Caki2 (cell line): ENCODE results near the gene ADAM8. TPM values are rescaled to one million over a fixed set of nuclear protein-coding genes. Genes with fewer than 3 reads are reported as not detected.
A peak's percentile ranks its signal among the peaks of the same experiment; 100 is the strongest.

Experiments
- DNase-seq: peaks from one replicate; pipeline ENCODE4 v3.0.0-alpha.2; 2015; ENCODE audit warnings: low read depth
- in situ Hi-C: cut with HindIII; loops from 2 replicates; pipeline ENCODE4 v1.10.0; 2016; ENCODE audit warnings: low sequenced_read_pairs, low pct_unique_long_range_greater_than_20kb, mixed read lengths
- total RNA-seq: library from RNA; depleted of rRNA; stranded (reverse); fragments of >200 nt; shearing (Covaris generic); gene quantifications from 2 replicates; pipeline ENCODE4 v1.2.3, GENCODE V29; 2014; ENCODE audit warnings: low replicate concordance

ADAM8 gene
- total RNA-seq, 1 experiment from 2014 or later, result 2.9 TPM

DNA sequence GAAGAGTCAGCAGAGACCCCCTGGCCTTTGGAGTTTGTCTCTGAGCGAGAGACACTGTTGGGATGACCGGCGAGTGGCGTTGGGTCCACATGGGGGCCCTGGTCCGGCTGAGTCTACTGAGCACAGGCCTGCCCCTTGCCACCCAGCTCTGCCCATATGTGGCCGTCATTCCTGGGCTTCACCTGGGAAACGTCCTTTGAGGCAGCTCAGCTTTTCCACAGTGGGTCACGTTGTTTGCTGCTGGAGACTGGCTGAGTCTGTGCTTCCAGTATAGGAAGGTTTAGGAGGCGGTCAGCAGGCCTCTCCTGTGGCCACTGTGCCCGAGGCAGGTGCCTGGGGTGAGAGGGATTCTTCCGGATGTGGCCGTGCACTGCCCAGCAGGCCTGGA, 17.1 kb downstream of the ADAM8 start:
- in situ Hi-C loops, result no loop called here
- no peak for DNase-seq

- in situ Hi-C loops, result no loop called here
- DNase-seq, result peak; percentile 85
Measured at GRCh38 chr10:133258818-133259601, 17.7 kb downstream of the ADAM8 start.

DNA sequence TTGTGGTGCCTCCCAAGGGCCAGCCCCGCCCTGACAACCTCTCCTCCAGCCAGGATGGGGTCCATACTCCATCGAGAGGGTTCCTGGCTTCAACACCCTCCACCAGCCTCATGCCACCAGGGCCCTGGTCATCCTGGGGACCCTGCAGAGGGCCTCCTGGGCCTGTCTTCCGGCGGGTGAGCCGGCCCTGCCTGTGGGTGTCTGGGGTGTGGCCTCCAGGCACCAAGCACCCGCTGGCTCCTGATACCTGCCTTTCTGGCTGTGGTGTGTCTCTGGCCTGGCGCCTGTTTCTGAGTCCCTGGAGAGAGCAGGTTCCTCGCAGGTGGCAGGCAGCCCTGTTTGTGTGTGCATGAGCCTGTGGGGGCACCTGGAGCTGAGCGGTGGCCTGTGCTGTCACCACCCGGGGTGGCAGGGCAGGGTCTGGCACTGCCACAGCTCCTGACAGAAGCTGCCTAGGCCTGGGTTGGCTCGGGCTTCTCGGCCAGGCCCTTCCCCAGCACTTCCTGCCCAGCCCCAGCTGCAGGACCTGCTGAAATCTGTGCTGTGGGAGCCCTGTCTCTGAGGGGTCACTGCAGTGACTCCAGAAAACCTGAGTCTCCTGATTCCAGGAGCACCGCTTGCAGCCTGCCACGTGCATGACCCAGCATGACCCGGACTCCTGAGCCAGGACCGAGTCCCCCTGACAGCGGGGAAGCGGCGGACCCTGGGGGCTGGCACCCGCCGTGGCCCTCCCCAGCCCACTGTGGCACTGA, 18.4 kb downstream of the ADAM8 start:
- in situ Hi-C loops, result no loop called here
- no peak for DNase-seq

GRCh38 chr10:133257489-133258065, 19.1 kb downstream of the ADAM8 start:
- DNase-seq, result peak; percentile 60

GRCh38 chr10:133255323-133255722, 21.3 kb downstream of the ADAM8 start:
- no peak for DNase-seq
- in situ Hi-C loops, result no loop called here

More at GRCh38 chr10:133257489-133258065, 19.1 kb downstream of the ADAM8 start:
- in situ Hi-C loops, result no loop called here

- no peak for DNase-seq
- in situ Hi-C loops, result no loop called here
Measured at GRCh38 chr10:133254421-133255120, 22.1 kb downstream of the ADAM8 start.

GRCh38 chr10:133253361-133253955, 23.2 kb downstream of the ADAM8 start:
- DNase-seq, result no peak
- in situ Hi-C loops, result no loop called here

GRCh38 chr10:133252223-133252552, 24.5 kb downstream of the ADAM8 start:
- no peak for DNase-seq
- in situ Hi-C loops, result no loop called here

DNA sequence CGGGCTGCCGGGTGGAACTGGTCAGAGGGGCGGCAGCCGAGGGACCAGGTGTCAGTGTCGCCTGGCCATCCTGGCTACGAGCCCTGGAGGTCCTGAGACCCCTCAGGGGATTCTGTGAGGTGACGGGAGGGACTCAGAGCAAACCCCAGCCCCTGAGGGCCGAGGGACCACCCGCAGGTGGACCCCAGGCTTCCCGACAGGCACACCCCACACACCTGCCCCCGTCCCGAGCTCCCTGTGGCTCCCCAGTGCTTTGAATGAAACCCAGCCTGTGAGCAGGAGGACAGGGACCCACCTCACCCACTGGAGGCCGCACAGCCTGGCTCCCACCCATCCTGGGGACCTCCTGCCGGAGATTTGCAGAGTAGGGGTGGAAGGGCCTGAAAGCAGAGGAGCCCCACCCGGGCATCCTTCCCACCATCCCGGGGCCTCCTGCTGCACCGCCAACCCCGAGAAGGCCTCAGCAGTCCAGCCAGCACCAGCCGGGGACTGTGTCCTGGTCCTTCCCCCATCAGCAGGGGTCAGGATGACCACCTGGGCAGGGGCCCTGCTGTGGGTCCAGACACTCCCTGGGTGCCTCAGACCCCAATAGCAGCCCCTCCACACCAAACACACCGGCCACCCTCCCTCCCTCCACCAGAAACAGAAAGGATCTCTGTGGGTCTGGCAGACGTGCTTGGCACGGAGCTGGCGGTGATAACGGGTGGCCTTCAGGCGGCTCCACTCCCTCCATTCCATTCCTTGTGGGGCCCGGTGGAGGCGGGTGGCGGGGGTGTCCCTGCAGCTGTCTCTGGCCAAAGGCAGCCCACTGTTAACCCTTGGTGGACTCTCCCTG, 25.1 kb downstream of the ADAM8 start:
- no peak for DNase-seq
- in situ Hi-C loops, result no loop called here

DNA sequence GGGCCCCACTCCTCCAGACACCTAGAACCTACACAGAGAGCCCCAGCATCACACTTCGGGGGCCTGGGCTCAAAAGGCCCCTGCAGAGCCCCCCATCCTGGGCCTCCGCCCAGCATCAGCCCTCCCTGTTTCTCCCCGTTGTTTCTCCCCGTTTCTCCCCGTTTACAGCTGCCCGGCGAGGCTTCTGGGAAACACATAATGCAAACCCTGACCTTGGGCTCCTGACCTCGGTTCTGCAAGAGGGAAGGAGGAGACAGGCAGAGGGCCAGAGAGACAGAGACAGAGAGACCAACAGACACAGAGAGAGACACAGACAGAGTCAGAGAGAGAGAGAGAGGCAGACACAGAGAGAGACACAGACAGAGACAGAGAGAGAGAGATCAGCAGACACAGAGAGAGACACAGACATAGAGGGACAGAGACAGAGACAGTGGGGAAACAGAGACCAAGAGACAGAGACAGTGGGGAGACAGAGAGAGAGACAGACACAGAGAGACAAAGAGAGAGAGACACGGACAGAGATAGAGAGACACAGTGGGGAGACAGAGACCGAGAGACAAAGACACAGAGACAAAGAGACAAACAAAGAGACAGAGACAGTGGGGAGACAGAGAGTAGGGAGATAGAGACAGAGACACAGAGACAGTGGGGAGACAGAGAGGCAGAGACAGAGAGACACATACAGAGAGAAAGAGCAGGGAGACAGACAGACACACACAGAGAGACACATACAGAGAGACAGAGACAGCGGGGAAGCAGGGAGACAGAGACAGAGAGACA, 26.5 kb downstream of the ADAM8 start:
- DNase-seq, result no peak
- in situ Hi-C loops, result no loop called here

DNA sequence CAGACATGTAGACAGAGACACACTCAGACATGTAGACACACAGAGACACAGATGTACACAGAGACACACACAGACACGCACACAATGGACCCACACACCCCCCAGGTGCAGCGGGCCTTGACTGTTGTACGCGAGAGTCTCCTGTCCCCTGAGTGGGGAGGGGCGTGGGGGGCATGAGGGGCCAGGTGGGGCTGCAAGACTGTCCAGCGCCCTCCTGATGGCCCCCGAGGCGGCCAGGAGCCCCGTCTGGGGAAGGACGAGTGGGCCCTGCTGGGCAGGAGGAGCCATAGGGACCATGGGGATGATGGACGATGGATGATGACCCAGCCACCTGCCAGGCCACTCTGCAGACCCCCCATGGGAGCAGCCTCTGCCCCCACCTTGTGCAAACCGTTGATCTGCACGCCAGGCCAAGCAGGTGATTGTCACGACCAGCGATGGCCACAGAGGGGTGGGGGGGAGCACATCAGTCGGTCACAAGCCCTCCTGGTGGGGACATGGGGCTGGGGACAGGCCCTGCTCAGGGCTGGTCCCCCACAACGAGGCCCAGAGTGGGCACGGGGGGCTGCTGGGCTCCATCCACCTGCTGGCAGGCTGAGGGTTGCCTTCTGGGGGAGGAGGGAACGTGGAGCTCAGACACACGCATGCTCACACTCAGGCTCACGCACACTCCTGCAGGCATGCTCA, 27.4 kb downstream of the ADAM8 start:
- no peak for DNase-seq
- in situ Hi-C loops, result no loop called here

DNA sequence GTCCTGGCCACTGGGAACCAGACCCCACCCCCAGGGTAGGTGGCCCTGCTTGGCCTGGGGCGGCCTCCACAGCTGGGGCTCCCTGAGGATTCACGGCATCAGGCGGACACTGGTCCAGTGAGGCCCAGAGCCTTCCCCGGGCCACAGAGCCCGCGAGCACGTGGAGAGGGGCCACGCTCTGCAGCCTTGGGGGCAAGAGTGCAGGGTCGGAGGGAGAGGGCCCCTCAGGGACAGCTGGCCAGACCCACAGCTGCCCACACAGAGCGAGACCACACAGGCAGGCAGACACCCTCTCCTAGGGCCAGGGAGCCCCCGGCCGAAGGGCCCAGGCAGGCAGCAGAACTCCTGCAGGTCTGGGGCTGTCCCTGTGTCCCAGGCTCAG, 28.3 kb downstream of the ADAM8 start:
- DNase-seq, result no peak
- in situ Hi-C loops, result no loop called here

GRCh38 chr10:133247681-133248333, 28.9 kb downstream of the ADAM8 start:
- no peak for DNase-seq
- in situ Hi-C loops, result no loop called here

DNA sequence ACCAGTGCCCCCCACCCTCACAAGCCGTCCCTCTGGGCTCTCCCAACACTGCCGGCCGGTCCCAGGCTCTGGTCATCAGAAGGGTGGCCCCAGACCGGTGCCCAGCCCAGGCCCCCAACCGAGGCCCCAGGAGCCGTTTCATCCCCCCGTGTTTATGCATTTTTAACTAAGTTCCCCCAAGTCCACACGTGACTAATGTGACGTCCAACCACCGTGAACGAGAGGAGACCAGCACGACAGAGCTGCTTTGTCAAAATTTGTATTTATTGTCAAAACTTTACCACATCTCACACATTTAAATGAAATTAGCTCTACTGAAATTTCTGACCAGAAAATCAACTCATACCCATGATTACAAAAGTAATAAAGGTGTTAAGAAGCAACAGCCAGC, 30.4 kb downstream of the ADAM8 start:
- in situ Hi-C loops, result no loop called here
- DNase-seq, result no peak

- in situ Hi-C loops, result no loop called here
- no peak for DNase-seq
Measured at GRCh38 chr10:133245439-133246235, 31.0 kb downstream of the ADAM8 start.
